ENCODE data around the gene TENM4.

- TF ChIP-seq CTCF (IDR thresholded peaks at IDR 0.05 in 4 of 5, conservative IDR thresholded peaks at IDR 0.05 in 1 of 5) (no peak), POLR2A (IDR thresholded peaks at IDR 0.05) (no peak)
Measured at GRCh38 chr11:79078999-79079398, 361.8 kb downstream of the TENM4 start.

Measured in gastrocnemius medialis (tissue), 4 donors.